GM12874 (cell line): ENCODE results near the gene ZDHHC11B.

Experiments
- TF ChIP-seq, protein P1 (sequence below): IDR thresholded peaks from 2 replicates; pipeline ENCODE4 v1.5.1; 2011; ENCODE audit warnings: low read depth, mild to moderate bottlenecking, control low read depth, low read length, moderate library complexity; ENCODE audit not compliant: insufficient read depth

Gene ZDHHC11B

DNA sequence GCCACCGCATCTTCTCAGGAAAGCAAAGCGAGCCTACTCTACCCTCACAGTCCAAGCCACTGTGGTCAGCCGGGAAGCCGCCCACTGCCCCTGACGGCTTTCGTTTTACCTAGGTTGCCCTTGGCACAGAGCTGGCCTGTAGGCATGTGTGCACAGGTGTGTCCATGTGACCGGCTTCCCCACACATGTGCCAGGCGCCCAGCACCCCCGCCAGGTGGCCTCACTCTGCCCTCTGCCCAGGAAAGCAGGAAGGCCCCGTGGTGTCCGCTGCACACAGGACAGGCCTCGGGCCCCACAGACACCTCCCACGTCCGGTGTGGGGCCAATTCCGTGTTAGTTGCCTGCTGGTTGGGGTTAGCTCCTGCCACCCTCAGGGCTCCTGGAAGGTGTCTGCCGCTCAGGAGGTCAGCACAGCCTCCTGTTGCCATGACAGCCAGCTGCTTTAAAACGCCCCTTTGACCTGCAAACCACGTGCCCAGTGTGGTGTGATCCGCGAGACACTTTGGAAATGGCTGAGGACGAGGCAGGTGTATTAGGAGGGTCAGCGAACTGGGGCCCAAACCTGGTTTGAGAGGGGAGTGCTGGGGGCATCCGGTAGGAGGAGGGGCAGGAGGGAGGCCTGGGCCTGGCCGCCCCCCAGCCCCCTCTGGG is 120.1 kb downstream of the ZDHHC11B start:
- TF ChIP-seq, protein P1, sequence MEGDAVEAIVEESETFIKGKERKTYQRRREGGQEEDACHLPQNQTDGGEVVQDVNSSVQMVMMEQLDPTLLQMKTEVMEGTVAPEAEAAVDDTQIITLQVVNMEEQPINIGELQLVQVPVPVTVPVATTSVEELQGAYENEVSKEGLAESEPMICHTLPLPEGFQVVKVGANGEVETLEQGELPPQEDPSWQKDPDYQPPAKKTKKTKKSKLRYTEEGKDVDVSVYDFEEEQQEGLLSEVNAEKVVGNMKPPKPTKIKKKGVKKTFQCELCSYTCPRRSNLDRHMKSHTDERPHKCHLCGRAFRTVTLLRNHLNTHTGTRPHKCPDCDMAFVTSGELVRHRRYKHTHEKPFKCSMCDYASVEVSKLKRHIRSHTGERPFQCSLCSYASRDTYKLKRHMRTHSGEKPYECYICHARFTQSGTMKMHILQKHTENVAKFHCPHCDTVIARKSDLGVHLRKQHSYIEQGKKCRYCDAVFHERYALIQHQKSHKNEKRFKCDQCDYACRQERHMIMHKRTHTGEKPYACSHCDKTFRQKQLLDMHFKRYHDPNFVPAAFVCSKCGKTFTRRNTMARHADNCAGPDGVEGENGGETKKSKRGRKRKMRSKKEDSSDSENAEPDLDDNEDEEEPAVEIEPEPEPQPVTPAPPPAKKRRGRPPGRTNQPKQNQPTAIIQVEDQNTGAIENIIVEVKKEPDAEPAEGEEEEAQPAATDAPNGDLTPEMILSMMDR, result no peak

DNA sequence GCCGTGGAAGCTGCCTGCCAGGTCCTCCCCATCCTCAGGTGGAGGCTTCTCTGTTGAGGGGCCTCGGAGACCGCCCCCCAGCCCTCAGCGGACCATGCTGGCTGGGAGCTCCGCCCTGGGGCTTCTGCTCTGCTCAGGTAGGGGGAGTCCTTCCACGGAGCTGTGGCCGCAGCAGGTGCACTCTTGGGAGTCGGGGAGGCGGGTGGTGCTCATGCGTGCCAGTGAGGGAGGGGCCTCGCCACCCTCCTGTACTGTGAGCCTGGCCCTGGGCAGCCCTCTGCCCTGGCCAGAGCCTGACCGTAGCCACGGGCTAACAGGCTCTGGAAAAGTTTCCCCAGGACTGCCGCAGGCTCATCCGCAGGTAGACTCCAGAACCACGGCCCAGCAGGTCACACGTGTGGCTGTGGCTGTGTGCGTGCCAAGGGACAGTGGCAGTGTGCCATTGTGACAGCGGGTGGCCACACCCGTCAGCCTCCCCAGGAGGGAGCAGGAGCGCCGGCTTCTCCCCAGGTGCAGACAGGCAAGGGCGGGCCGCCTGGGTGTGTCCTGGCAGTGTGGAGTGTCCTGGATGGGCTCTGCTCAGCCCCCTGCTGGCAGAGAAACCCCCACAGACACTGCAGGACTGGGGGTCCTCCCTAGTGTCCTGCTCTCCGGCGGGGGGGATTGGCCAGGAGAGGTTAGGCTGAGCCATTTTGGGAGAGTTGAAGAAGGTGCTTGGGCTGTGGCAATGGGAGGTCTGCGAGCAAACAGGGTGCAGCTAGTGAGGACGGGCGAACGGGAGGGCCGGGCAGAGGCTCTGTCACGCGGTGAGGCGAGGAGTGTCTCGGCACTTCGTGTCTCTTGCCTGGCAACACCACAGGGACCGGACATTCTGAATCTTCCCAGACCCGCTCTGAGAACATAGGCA is 120.8 kb downstream of the ZDHHC11B start:
- TF ChIP-seq, protein P1, result no peak

DNA sequence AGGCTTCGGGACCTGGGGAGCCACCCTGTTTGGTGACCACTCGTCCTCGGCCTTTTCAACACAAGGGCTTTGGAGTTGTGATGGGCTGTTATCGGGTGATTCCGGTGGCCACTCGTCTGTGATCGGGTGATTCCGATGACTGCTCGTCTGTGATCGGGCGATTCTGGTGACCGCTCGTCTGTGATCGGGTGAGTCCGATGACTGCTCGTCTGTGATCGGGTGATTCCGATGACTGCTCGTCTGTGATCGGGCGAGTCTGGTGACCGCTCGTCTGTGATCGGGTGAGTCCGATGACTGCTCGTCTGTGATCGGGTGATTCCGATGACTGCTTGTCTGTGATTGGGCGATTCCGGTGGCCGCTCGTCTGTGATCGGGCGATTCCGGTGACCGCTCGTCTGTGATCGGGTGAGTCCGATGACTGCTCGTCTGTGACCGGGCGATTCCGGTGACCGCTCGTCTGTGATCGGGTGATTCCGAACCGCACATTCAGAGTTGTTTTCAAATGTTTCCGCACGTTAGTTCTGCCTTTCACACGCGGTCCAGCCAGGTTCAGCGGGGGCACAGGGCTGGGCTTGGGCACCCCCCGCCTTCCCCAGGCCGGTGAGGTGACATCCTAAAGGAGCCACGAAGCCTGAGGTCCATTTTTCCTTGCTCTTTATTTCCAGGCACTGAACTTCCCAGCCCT is 121.6 kb downstream of the ZDHHC11B start:
- TF ChIP-seq, protein P1, result no peak

DNA sequence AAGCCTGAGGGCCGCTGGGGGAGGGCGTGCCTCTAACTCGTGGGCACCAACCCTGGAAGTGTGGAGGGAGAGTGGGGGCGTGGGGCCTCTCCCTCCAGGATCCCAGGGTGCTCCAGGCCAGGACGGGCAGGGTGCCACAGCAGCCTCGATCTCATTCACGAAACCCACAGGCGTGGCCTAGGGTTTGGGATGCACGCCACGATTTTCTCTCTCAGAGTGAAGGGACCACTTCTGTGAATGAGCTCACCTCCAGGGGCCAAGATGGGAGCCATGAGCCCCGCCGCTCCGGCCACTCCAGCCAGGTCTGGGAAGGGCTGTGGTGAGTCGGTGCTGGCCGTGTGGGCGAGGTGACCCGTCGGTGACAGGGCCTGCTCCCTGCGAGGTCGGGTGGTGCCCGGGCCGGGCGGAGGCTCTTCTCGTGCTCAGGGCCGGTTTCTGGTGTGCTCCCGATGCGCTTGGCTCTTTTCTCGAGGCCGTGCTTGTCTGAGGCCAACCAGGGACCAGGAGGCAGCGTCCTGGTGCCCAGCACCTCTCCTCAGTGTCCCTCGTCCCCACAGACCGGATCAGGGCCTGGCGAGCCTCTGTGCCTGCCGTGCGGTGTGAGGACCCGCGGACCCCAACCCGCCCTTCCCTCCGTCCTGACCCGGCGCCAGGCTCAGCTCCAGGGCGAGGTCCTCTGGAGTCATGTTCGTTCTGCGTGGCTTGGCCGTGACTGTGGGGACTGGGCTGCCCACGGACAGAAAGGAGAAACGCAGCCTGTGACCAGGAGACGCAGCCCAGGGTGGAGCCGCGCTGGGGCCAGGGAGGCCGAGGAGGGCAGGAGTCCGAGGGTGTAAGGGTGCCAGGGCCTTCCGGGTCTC is 122.4 kb downstream of the ZDHHC11B start:
- TF ChIP-seq, protein P1, result no peak

GRCh38 chr5:660491-661030 is 124.0 kb downstream of the ZDHHC11B start:
- TF ChIP-seq, protein P1, result no peak
